GM12878 (cell line): ENCODE results near the gene SORBS1. TPM values are rescaled to one million over a fixed set of nuclear protein-coding genes. Genes with fewer than 3 reads are reported as not detected.

ENCODE experiments used
- ATAC-seq: fragments of 200-7000 bp; cut with Tn5 transposase; 3 replicates; pipeline ENCODE4 v1.9.1; 2020; ENCODE audit warnings: mild to moderate bottlenecking, moderate library complexity
- BruUV-seq: library from RNA; stranded (reverse); fragments of 400-500 nt; replicated peaks from 2 replicates; lab custom pipeline; 2021; lab: Mats Ljungman, UMichigan
- CTCF ChIA-PET: fragments of 300-600 bp; sonication (Branson Sonifier 250); formaldehyde crosslinking; extraction: SDS; loops from one replicate; lab custom pipeline; 2021; ENCODE audit warnings: inconsistent platforms; lab: Yijun Ruan, JAX
- POLR2A ChIA-PET: fragments of 350-600 bp; formaldehyde crosslinking; extraction: SDS; loops from one replicate; lab custom pipeline; 2021; ENCODE audit warnings: inconsistent platforms; lab: Charles Lee
- RAD21 ChIA-PET: fragments of 300-600 bp; sonication (Branson Sonifier 250); formaldehyde crosslinking; loops from one replicate; lab custom pipeline; 2023; ENCODE audit warnings: antibody characterized with exemption; ENCODE audit not compliant: unreplicated experiment; lab: Charles Lee
- SMC1A ChIA-PET: fragments of 300-600 bp; sonication (Branson Sonifier 250); formaldehyde crosslinking; loops from one replicate; lab custom pipeline; 2023; ENCODE audit not compliant: unreplicated experiment, uncharacterized antibody; lab: Charles Lee
- DNase-seq: peaks from one replicate; pipeline ENCODE4 v3.0.0-alpha.2; 2011; ENCODE audit warnings: low read depth, low spot score
- FAIRE-seq: peaks from 3 replicates; lab custom pipeline; 2011; peaks lifted over from hg19 to GRCh38; lab: Jason Lieb, UNC
- H2AFZ ChIP-seq: 2 replicates; pipeline ENCODE4 v1.6.0; 2011; ENCODE audit warnings: low read depth, low read length, control low read depth; ENCODE audit not compliant: control insufficient read depth
- H3K27ac ChIP-seq: 2 replicates; pipeline ENCODE4 v1.5.1; 2011; ENCODE audit warnings: control low read depth; ENCODE audit not compliant: control insufficient read depth, insufficient read depth
- H3K27me3 ChIP-seq, 2 experiments: replicated peaks in 1 of 2; 2 replicates each; pipeline versions ENCODE4 v1.6.0 to v1.6.1; 2011; ENCODE audit warnings: low read length in 1 of 2; ENCODE audit not compliant: control insufficient read depth in 2 of 2, insufficient read depth in 2 of 2
- H3K36me3 ChIP-seq, 2 experiments: 2 replicates each; pipeline ENCODE4 v1.5.1; 2011; ENCODE audit warnings: low read length in 1 of 2; ENCODE audit not compliant: control insufficient read depth in 2 of 2, insufficient read depth in 2 of 2
- H3K4me1 ChIP-seq: 2 replicates; pipeline ENCODE4 v1.6.1; 2011; ENCODE audit warnings: mild to moderate bottlenecking, low read length, moderate library complexity, mixed read lengths; ENCODE audit not compliant: control insufficient read depth, insufficient read depth
- H3K4me2 ChIP-seq: 2 replicates; pipeline ENCODE4 v1.6.0; 2011; ENCODE audit warnings: control low read depth; ENCODE audit not compliant: control insufficient read depth, insufficient read depth
- H3K4me3 ChIP-seq: fragments of 200-600 bp; sonication (generic); 2 replicates; pipeline ENCODE4 v1.5.1; 2016
- H3K79me2 ChIP-seq: 2 replicates; pipeline ENCODE4 v1.6.0; 2011; ENCODE audit warnings: low read length; ENCODE audit not compliant: control insufficient read depth, insufficient read depth
- H3K9ac ChIP-seq: 2 replicates; pipeline ENCODE4 v1.8.0; 2011; ENCODE audit warnings: low read length, control low read depth, mixed read lengths; ENCODE audit not compliant: control insufficient read depth, insufficient read depth
- H3K9me3 ChIP-seq: replicated peaks from 3 replicates; pipeline ENCODE4 v1.5.1; 2011; ENCODE audit warnings: mild to moderate bottlenecking, low read length; ENCODE audit not compliant: control insufficient read depth, insufficient read depth
- H4K20me1 ChIP-seq: 2 replicates; pipeline ENCODE4 v1.6.0; 2011; ENCODE audit not compliant: control insufficient read depth, insufficient read depth
- BCL11A ChIP-seq: IDR thresholded peaks from 2 replicates; pipeline ENCODE4 v1.6.1; 2011; ENCODE audit warnings: low read depth, low read length
- EED ChIP-seq: sonication (generic); IDR thresholded peaks from 2 replicates; pipeline ENCODE4 v1.6.1; 2016; ENCODE audit warnings: antibody characterized with exemption, low read depth
- ETV6 ChIP-seq, 2 experiments: fragments of 450-650 bp in 1 of 2; IDR thresholded peaks in 1 of 2; conservative IDR thresholded peaks in 1 of 2; 2 replicates each; pipeline ENCODE4 v1.6.1; 2014; ENCODE audit warnings: antibody characterized with exemption in 1 of 2, borderline replicate concordance in 1 of 2, low read depth in 1 of 2, mild to moderate bottlenecking in 1 of 2, moderate library complexity in 1 of 2
- FOXM1 ChIP-seq: IDR thresholded peaks from 2 replicates; pipeline ENCODE4 v1.6.1; 2012; ENCODE audit warnings: low read depth, mild to moderate bottlenecking, inconsistent platforms, low read length, moderate library complexity
- IRF4 ChIP-seq: IDR thresholded peaks from 2 replicates; pipeline ENCODE4 v1.6.1; 2011; ENCODE audit warnings: low read depth, low read length
- JUNB ChIP-seq: IDR thresholded peaks from 2 replicates; pipeline ENCODE4 v1.6.1; 2016; ENCODE audit warnings: antibody characterized with exemption, mild to moderate bottlenecking
- MEF2B ChIP-seq: fragments of 450-650 bp; IDR thresholded peaks from 2 replicates; pipeline ENCODE4 v1.6.1; 2018; ENCODE audit warnings: mild to moderate bottlenecking, moderate library complexity; ENCODE audit not compliant: partially characterized antibody, poor library complexity, severe bottlenecking
- MTA3 ChIP-seq: IDR thresholded peaks from 2 replicates; pipeline ENCODE4 v1.6.1; 2012; ENCODE audit warnings: low read length, inconsistent platforms, borderline replicate concordance
- PAX8 ChIP-seq: fragments of 450-650 bp; IDR thresholded peaks from 2 replicates; pipeline ENCODE4 v1.6.1; 2017; ENCODE audit warnings: mild to moderate bottlenecking, moderate library complexity
- PML ChIP-seq: IDR thresholded peaks from 2 replicates; pipeline ENCODE4 v1.6.1; 2012; ENCODE audit warnings: low read length, inconsistent platforms
- POLR2A ChIP-seq: IDR thresholded peaks from 2 replicates; pipeline ENCODE4 v1.6.1; 2011; ENCODE audit warnings: low read depth, mild to moderate bottlenecking, low read length
- POLR2AphosphoS5 ChIP-seq: IDR thresholded peaks from 2 replicates; pipeline ENCODE4 v1.6.1; 2011; ENCODE audit warnings: mild to moderate bottlenecking, low read length, inconsistent platforms
- TCF3 ChIP-seq: IDR thresholded peaks from 2 replicates; pipeline ENCODE4 v1.6.1; 2012; ENCODE audit warnings: low read depth, mild to moderate bottlenecking, low read length, borderline replicate concordance; ENCODE audit not compliant: insufficient read depth
- YY1 ChIP-seq: IDR thresholded peaks from 2 replicates; pipeline ENCODE4 v1.6.1; 2011; ENCODE audit warnings: low read depth, mild to moderate bottlenecking, low read length
- ZBED1 ChIP-seq: IDR thresholded peaks from 2 replicates; pipeline ENCODE4 v1.6.1; 2016; ENCODE audit warnings: borderline replicate concordance
- WGBS: methylation state at CpG from one replicate; pipeline ENCODE4 v1.1.6; 2016; ENCODE audit warnings: low lambda C conversion rate; ENCODE audit not compliant: insufficient replicate concordance, insufficient coverage; ENCODE audit errors: missing lambda C conversion rate; 5-methylcytosine and 5-hydroxymethylcytosine counted together
- in situ Hi-C: fragments of 300-500 bp; cut with MboI; formaldehyde crosslinking; loops from 9 replicates; pipeline ENCODE4 v1.14.3; 2018; ENCODE audit warnings: mixed read lengths
- intact Hi-C: fragments of 100-400 bp; cut with micrococcal nuclease; formaldehyde crosslinking; loops from one replicate; pipeline ENCODE4 v1.14.2; 2022; ENCODE audit not compliant: unreplicated experiment
- polyA plus RNA-seq, 11 experiments: library from polyadenylated mRNA; depleted of rRNA in 4 of 11; unstranded in 6 of 11; stranded (reverse) in 5 of 11; fragments of >200 nt; fragmentation: Nextera tagmentation in 4 of 11; fragmentation: Illumina TruSeq in 1 of 11; extraction: Ambion mirVana in 4 of 11; extraction: Trizol in 1 of 11; gene quantifications; 1 replicate in 1 of 11; 2 replicates in 10 of 11; pipeline versions ENCODE4 v1.2.1 to v1.2.3, GENCODE V29; 2011 to 2016; ENCODE audit warnings: inconsistent platforms in 2 of 11, missing spikeins in 2 of 11, low read depth in 1 of 11
- total RNA-seq, 4 experiments: library from RNA; depleted of rRNA in 3 of 4; stranded (reverse); fragments of >200 nt in 3 of 4; fragmentation: Illumina TruSeq in 1 of 4; extraction: Trizol in 1 of 4; gene quantifications; 2 replicates each; pipeline versions ENCODE4 v1.2.1 to v1.2.3, GENCODE V29; 2013 to 2021
- TF ChIP-seq, protein P1 (sequence below): fragments of 450-650 bp; IDR thresholded peaks from 2 replicates; pipeline ENCODE4 v1.6.1; 2016; ENCODE audit warnings: mild to moderate bottlenecking, moderate library complexity, borderline replicate concordance
- TF ChIP-seq, protein P2 (sequence below): IDR thresholded peaks from 2 replicates; pipeline ENCODE4 v1.6.1; 2011; ENCODE audit warnings: low read depth, mild to moderate bottlenecking, low read length, moderate library complexity, borderline replicate concordance; ENCODE audit errors: extremely low read depth
- TF ChIP-seq, protein P3 (sequence below): IDR thresholded peaks from 2 replicates; pipeline ENCODE4 v1.6.1; 2011; ENCODE audit warnings: borderline replicate concordance, low read depth, mild to moderate bottlenecking, moderate library complexity, low read length; ENCODE audit not compliant: insufficient read depth, poor library complexity, severe bottlenecking

SORBS1 gene
- total and polyA plus RNA-seq, 10 of the 15 experiments (the other 5 are each of a cell fraction or from before 2014, with no cell fraction given), result 0.13 to 0.75 (median 0.39) TPM

DNA sequence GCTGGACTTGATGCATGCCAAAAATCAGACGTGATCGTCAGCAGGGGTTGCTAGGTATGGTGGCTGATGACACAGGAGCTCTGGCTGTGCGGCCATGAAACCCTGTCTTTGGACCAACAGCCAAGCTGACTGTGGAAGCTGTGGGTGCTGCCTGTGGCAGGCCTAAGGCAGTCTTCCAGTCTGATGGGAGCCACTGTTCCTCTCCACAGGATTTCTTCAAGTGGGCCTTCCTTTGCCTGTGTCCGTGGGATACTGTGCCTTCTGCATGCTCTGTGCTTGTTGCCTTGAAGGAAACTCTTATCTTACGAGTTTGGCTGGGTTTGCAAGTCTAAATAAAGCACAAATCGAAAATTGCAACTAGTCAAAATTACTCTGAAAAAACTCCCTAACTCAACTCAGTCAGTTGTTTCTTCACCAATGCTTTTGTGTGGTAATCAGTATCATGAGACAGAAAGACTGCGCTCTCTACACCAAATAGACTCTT lies 168.4 kb downstream of the SORBS1 start:
- ATAC-seq (peak; percentile 65), FAIRE-seq (no peak)
- WGBS, result 27% methylated on average over 7 of the region's 7 CpGs
- peak; percentile 50; the same call in 1 of the 2 replicates for TF ChIP-seq PML
- peak; percentile 53; the same call in 1 of the 2 replicates for TF ChIP-seq MTA3
- TF ChIP-seq TCF3, result 0 out of 2 replicates have a peak, but pooled peaks have one; percentile 24
- TF ChIP-seq YY1, result peak; percentile 44; the same call in 1 of the 2 replicates
- TF ChIP-seq, protein P1, sequence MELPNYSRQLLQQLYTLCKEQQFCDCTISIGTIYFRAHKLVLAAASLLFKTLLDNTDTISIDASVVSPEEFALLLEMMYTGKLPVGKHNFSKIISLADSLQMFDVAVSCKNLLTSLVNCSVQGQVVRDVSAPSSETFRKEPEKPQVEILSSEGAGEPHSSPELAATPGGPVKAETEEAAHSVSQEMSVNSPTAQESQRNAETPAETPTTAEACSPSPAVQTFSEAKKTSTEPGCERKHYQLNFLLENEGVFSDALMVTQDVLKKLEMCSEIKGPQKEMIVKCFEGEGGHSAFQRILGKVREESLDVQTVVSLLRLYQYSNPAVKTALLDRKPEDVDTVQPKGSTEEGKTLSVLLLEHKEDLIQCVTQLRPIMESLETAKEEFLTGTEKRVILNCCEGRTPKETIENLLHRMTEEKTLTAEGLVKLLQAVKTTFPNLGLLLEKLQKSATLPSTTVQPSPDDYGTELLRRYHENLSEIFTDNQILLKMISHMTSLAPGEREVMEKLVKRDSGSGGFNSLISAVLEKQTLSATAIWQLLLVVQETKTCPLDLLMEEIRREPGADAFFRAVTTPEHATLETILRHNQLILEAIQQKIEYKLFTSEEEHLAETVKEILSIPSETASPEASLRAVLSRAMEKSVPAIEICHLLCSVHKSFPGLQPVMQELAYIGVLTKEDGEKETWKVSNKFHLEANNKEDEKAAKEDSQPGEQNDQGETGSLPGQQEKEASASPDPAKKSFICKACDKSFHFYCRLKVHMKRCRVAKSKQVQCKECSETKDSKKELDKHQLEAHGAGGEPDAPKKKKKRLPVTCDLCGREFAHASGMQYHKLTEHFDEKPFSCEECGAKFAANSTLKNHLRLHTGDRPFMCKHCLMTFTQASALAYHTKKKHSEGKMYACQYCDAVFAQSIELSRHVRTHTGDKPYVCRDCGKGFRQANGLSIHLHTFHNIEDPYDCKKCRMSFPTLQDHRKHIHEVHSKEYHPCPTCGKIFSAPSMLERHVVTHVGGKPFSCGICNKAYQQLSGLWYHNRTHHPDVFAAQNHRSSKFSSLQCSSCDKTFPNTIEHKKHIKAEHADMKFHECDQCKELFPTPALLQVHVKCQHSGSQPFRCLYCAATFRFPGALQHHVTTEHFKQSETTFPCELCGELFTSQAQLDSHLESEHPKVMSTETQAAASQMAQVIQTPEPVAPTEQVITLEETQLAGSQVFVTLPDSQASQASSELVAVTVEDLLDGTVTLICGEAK, result 0 out of 2 replicates have a peak, but pooled peaks have one; percentile 28
- peak; percentile 81 for TF ChIP-seq JUNB
- TF ChIP-seq PAX8, result no peak
- peak; percentile 74 for TF ChIP-seq EED
- TF ChIP-seq, protein P2, sequence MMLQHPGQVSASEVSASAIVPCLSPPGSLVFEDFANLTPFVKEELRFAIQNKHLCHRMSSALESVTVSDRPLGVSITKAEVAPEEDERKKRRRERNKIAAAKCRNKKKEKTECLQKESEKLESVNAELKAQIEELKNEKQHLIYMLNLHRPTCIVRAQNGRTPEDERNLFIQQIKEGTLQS, result no peak
- TF ChIP-seq POLR2AphosphoS5, result 0 out of 2 replicates have a peak, but pooled peaks have one; percentile 48
- TF ChIP-seq, protein P3, sequence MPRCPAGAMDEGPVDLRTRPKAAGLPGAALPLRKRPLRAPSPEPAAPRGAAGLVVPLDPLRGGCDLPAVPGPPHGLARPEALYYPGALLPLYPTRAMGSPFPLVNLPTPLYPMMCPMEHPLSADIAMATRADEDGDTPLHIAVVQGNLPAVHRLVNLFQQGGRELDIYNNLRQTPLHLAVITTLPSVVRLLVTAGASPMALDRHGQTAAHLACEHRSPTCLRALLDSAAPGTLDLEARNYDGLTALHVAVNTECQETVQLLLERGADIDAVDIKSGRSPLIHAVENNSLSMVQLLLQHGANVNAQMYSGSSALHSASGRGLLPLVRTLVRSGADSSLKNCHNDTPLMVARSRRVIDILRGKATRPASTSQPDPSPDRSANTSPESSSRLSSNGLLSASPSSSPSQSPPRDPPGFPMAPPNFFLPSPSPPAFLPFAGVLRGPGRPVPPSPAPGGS, result peak; percentile 26
- peak; percentile 39; the same call in 1 of the 2 replicates for TF ChIP-seq IRF4
- peak; percentile 42 for TF ChIP-seq POLR2A
- peak; percentile 5; the same call in 1 of the 2 replicates for TF ChIP-seq BCL11A
- peak; percentile 30 for TF ChIP-seq MEF2B
- peak; percentile 87 for TF ChIP-seq FOXM1
- peak; percentile 47; the same call in 1 of the 2 replicates for TF ChIP-seq ZBED1
- TF ChIP-seq ETV6 (conservative IDR thresholded peaks at IDR 0.05 in 1 of 2, IDR thresholded peaks at IDR 0.05 in 1 of 2; ENCODE audit: borderline replicate concordance in 1 of 2, low read depth in 1 of 2), result 0 out of 4 replicates have a peak, but pooled peaks of 1 of the 2 experiments have one; percentile 23

More for the DNA sequence above, 168.4 kb downstream of the SORBS1 start:
- ChIA-PET CTCF (interaction anchor here (0.7 to 6.8 kb wide), 4 partner anchors 17 to 38 kb away, joined by 3 to 74 read pairs (median 5); no protein-coding TSS in a partner anchor), POLR2A (interaction anchor here (0.5 to 1.6 kb wide), 4 partner anchors 9 to 147 kb away, joined by 3 to 7 read pairs (median 4); no protein-coding TSS in a partner anchor), RAD21 (interaction anchor here (0.6 to 2.0 kb wide), 8 partner anchors 9 to 315 kb away, joined by 3 to 9 read pairs (median 5); no protein-coding TSS in a partner anchor), SMC1A (interaction anchor here (0.6 to 13.6 kb wide), 6 partner anchors 17 to 783 kb away, joined by 3 to 153 read pairs (median 3); no protein-coding TSS in a partner anchor)
- intact Hi-C loops (no loop called here), in situ Hi-C loops (no loop called here)
- peak overlapping the region; percentile 63 for H3K4me2 ChIP-seq
- H3K36me3 ChIP-seq, result no peaks in the 10 kb centered on the region
- H3K9me3 ChIP-seq, result no peaks in the 10 kb centered on the region
- BruUV-seq, result no TSS peak
- 0 out of 2 replicates have a peak overlapping the region, but pooled peaks have one; percentile 43 for H3K4me3 ChIP-seq
- H3K4me1 ChIP-seq, result peaks cover 54% of the 10 kb centered on the region
- H3K27ac ChIP-seq, result peak overlapping the region; percentile 72
- no peak overlapping the region; the same call in 1 of the 2 replicates for H2AFZ ChIP-seq
- no peak overlapping the region for H3K9ac ChIP-seq
- DNase-seq, result peak; percentile 44
- no peaks in the 10 kb centered on the region for H3K27me3 ChIP-seq
- no peaks in the 10 kb centered on the region for H3K79me2 ChIP-seq
- H4K20me1 ChIP-seq, result no peaks in the 10 kb centered on the region
